GM21717 (cell line): ENCODE data around the gene NDUFS8.
A peak's percentile ranks its signal among the peaks of the same experiment; 100 is the strongest.
"Not testable (repeated sequence)": the region's sequence is repeated elsewhere in the genome, so short reads cannot be mapped to it uniquely, and the experiment has no call there.

Experiments used
- ATAC-seq: cut with Tn5 transposase; IDR thresholded peaks from one replicate; pipeline ENCODE4 v1.9.1; 2021; ENCODE audit warnings: mild to moderate bottlenecking, moderate library complexity; ENCODE audit not compliant: unreplicated experiment

NDUFS8 gene

GRCh38 chr11:68030318-68031143 is at the start of gene NDUFS8:
TSS of gene NDUFS8 (plus strand) at chr11:68030681. CDS start at chr11:68032152, 1,471 bp downstream.
- ATAC-seq = peak; percentile 80

- ATAC-seq = not testable (repeated sequence)
These were observed 49.3 kb upstream of the NDUFS8 start for GRCh38 chr11:67981226-67981625.

DNA sequence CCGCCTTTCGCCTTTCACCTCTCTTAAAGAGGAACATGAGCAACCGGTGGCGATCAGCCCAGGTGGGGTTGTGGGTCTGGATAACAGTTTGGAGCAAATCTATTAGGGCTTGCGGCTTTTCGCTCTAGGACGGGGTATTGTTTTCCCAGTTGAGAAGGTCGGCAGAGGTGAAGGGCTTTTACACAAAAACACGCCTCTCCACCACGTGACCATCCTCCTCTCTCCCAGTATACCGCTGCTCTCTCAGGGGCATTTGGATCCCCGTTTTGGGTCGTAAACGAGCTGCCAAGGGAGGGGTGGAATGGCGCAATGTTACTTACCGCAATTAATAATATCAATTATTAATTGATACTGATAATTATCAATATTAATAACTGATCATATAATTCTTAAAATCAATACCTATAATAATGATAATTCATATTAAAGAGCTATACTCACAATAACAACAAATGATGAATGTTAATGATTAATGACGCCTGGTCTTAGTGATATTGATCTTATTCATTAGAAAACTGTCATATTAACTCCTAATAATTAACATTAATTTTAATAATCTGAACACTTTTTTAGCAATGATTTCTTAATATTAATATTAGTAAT is 48.1 kb upstream of the NDUFS8 start:
- not testable (repeated sequence) for ATAC-seq

DNA sequence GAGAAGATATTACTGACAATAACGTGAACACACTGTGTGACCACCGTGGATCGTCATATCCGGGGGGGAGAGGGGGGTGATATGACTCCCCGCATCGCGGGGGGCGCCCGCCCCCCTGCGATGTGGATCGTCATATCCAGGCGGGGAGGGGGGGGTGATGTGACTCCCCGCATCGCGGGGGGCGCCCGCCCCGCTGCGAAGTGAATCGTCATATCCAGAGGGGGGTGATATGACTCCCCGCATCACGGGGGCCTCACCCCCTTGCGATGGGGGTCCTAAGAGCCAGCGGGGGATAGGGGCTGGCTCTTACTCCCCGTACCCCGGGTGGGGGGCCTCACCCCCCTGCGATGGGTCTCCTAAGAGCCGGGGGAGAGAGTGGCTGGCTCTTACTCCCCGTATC is 46.5 kb upstream of the NDUFS8 start:
- no peak for ATAC-seq

DNA sequence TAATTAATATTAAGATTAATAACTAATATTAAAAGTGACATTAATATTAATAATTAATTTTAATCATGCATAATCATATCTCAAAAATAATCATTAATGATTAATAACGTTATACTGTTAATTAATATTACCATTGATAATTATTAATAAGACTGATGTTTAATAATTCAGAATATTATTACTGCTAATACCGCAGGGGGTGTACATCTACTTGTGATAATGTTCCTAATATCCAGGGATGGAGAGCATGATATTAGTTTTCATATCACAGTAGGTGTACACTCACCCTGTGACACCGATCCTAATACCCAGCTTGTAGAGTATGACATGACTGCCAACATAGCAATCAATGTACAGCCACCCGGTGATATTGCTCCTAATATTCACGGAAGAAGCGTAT is 45.2 kb upstream of the NDUFS8 start:
- not testable (repeated sequence) for ATAC-seq

DNA sequence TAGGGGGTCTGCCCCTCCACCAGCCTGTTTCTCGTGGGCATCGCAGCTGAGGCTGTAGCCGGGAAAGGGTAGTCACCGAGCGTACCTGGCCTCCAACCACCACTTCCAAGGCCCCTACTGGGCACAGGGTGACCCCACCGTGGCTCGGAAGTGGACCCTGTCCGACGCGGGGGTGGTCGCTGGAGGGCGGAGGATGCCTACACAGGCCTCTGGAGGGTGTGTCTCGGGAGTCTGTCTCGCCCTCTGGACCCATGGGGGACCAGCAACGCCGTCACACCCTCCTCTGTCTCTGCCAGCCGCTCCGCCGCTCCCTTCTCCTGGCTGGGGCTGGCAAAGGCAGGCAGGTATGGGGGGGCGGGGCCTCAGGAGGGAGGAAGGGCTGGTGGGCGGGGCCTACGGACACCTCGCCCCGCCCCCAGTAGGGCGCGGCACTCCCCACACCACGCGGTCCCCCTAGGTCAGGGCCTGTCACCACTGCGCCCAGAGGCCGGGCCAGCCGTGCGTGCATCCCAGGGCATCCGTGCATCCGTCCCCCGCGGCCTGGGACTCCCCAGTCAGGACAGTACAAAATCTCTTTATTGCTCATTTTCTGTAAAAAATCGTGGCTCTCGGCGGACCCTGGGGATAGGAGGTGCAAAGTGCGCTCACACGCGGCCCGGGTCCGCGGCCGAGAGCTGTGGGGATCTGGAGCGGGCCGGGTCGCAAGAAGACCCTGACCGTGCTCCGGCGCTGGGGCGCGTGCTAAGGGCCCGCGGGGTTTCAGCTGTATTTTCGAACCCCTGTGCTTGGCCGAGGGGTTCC is 39.7 kb upstream of the NDUFS8 start:
- not testable (repeated sequence) for ATAC-seq

DNA sequence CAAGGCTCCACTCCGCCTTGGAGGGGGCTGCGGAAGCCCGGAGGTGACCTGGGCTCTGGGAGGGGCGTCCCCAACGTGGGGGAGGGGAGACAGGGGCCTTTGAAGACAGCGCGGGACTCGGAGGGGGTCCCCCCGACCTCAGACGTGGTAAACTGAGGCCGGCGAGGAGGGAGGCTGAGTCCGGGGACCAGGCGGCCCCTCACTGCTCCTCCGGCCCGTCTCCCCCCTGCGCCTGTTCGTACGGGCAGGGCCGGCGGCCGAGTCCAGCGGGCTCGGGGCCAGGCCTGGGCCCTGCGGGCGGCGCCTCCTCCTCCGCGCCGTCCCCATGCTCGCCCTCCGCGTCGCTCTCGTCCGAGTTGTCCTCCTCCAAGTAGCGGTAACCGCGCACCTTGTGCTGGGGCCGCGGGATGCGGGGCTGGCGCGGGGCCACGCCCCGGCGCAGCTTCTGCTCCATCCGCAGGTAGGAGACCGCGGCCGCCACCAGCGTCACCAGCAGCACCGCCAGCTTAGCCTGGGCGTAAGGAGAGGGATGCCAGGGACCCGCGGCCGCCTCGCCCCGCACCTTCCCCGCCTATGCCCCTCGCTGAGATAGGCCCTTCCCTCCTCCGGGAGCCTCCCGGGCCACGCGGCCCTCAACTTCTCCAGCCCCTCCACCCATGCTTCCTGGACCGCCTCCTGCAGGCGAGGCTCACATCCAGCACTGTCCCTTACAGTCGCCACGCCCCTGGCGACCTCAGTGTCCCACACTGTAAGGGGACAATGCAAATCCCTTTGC is 38.9 kb upstream of the NDUFS8 start:
- ATAC-seq = not testable (repeated sequence)

DNA sequence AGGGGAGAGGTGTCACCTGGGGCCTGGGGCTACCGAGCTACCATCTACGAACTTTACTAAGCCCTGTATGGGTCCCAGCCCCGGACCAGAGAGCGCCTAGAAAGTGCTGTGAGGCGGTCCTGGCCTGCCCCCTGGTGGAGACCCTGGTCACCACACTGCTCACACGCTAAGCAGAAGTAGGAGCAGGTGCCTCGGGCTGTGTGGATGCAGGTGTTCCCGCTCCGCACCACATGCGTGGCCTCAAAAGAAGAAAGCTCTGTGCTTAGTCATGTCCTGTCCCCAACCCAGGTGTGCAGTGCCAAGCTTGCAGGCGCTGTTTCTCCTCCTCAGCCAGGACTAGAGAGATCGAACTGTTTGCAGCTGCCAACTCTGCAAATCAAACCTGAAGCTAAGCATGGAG is 36.7 kb upstream of the NDUFS8 start:
- ATAC-seq = not testable (repeated sequence)

DNA sequence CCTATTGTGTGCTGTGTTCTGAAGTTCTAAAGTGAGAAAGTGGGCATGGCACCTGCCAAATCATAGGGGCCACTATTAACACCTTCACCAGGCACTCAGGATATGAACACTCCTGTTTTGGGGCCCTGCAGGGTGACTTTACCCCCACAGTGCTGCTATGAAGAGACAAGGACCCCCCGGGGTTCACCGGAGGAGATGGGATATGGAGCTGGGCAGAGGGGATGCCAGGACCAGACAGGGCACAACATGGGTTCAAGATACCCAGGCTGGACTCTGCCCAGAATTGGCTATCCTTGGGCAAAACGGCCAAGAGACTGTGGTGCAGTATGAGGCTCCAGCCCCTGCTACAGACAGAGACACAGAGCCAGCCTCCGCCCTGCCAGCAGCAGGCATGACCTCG is 36.1 kb upstream of the NDUFS8 start:
- ATAC-seq = not testable (repeated sequence)

- not testable (repeated sequence) for ATAC-seq
These were observed 35.4 kb upstream of the NDUFS8 start for GRCh38 chr11:67995129-67995528.

DNA sequence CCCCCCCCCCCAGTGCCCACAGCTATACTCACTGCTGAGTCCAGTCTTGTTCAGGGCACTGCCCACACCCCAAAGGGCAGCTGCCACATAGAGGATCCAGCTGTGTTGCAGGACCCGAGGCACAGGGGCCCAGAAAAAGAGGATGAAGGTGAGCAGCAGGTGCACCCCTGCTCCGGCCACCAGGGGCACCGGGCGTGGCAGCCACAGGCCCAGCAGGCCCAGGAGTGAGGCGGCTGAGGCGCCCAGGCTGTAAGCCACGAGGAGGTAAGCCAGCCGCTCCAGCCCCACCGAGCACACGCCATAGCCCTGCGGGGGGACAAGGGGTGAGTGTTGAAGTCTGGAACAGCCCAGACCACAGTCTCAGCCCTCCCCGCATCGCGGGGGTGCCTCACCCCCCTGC is 34.9 kb upstream of the NDUFS8 start:
- ATAC-seq = not testable (repeated sequence)

DNA sequence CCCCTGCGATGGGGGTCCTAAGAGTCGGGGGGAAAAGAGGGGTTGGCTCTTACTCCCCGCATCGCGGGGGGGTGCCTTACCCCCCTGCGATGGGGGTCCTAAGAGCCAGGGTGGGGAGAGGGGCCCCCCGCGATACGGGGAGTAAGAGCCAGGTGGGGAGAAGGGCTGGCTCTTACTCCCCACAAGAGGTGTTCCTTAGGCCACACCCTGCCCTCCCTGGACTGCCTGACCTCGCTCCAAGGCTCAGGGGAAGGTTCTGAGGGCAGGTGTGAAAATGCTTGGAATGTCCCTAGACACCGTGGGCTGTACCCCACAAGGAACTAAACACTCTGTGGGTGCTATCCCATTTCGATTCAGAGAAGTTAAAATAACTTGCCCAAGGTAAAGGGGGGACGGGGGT is 34.4 kb upstream of the NDUFS8 start:
- no peak for ATAC-seq

DNA sequence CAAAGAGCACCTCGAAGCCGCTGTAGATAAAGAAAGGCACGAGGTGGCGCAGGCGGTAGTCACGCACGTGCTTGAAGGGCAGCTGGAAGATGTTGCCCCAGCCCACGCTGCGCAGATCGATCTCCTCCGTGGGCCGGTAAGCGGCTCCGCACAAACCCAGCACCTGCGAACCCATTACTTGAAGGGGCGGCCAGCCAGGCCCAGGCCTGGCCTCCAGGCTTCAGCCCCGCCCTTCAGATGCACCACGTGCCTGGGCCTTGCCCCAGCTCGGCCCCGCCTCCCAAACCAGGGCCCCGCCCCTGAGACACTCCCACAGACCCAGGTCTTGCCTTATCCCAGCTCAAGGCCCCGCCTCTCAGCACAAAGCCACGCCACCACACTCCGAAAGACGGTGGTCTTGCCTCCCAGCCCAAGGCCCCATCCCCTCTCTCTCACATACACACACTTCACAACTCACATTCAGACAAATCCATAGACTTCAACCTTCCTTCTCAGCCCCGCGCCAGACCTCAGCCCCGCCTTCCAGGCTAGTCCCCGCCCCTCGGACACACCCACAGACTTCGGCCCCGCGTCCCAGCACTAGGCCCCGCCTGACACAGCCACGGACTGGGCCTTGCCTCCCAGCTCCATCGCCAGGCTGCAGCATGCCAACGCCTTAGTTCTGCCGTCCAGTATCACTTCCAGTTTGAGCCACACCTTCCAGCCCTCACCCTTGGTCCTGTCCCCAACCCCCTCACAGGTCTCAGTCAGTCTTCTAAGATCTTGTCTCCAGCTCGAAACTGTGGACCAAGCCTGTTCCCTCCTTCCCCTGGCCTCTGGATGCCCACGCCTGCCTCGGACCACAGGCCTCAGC is 33.6 kb upstream of the NDUFS8 start:
- no peak for ATAC-seq

- no peak for ATAC-seq
These were observed 33.0 kb upstream of the NDUFS8 start for GRCh38 chr11:67997475-67997921.

DNA sequence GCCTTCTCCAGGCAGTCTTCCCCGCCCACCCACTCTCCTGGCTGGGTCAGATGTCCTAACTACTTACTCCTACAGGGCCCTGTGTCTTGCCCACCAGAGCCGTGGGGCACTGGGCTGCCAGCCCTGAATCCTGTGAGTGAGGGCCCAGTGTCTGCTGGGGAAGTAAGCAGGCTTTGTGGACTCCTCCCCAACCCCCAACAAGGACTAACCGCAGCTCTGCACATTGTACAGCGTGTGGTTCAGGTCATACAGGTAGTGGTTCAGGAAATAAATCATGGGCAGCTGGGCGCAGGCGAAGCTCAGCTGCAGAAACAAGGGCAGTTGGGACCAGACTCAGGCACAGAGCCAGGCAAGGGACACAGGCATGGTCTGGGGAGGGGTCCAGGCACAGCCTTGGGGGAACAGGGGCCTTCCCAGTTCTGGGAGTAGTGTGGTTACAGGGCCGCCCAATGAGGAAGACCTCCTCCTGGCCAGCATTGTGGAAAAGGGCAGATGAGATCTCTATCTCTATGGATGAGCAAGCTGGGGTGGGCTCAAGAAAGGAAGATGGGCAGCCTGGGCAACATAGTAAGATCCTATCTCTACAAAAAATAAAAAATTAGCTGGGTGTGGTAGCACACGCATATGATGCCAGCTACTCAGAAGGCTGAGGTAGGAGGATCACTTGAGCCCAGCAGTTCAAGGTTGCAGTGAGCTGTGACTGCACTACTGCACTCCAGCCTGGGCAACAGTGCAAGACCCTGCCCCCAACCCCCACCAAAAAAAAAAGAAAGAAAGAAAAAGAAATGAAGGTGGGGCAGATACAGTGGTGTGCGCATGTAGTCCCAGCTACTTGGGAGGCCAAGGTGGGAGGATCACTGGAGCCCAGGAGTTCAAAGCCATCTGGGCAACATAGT is 32.1 kb upstream of the NDUFS8 start:
- ATAC-seq = no peak

- ATAC-seq = no peak
These were observed 31.3 kb upstream of the NDUFS8 start for GRCh38 chr11:67999201-67999629.

- ATAC-seq = no peak
These were observed 30.8 kb upstream of the NDUFS8 start for GRCh38 chr11:67999704-68000103.

DNA sequence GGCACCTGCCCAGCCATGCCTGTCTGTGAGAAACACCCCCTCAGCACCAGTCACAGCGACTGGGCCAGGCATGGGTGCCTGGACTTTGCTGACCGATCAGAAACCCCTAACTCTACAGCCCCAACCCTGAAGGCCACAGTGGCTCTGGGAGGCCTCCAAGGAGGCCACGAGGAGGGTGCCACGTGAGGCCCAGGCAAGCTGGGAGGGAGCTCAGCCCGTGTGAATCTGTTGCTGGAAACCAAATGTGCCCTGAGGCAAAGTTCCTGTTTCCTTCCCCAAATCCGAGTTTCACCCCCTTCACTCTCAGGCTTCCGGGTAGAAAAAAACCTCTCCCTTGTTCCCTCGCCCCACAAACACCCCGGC is 27.9 kb upstream of the NDUFS8 start:
- ATAC-seq = no peak
